ENCODE measurements around the gene IDI2. TPM values are rescaled to one million over a fixed set of nuclear protein-coding genes. Genes with fewer than 3 reads are reported as not detected.

Gene IDI2
- total and polyA plus RNA-seq, 2 of the 13 experiments (the other 11 are each of a cell fraction or from before 2014, with no cell fraction given), result not detected

GRCh38 chr10:1002425-1003006, 23.1 kb downstream of the IDI2 start:
- POLR2A ChIA-PET, result interaction anchor here (0.9 kb wide), 1 partner anchor 14 kb away, joined by 3 read pairs; the partner anchor contains the start of gene GTPBP4
- intact Hi-C loops (cut with micrococcal nuclease; ENCODE audit: unreplicated experiment) (no loop called here), in situ Hi-C loops (cut with HindIII; ENCODE audit: extremely low pct_ligation_motif_present, low pct_unique_long_range_greater_than_20kb) (no loop called here)

GRCh38 chr10:997266-998022, 28.2 kb downstream of the IDI2 start:
- DNase-seq (ENCODE audit: low spot score), result no peak
- no peak for FAIRE-seq
- H3K36me3 ChIP-seq (replicated peaks in 1 of 2; ENCODE audit: control insufficient read depth in 1 of 2, insufficient read depth in 2 of 2, low read length in 2 of 2), result peaks cover 35 to 89% of the 10 kb centered on the region in 2 experiments
- no peak overlapping the region for H2AFZ ChIP-seq (ENCODE audit: low read length)
- in situ Hi-C loops (cut with HindIII; ENCODE audit: extremely low pct_ligation_motif_present, low pct_unique_long_range_greater_than_20kb), result no loop called here
- no peaks in the 10 kb centered on the region; the same call in none of the 2 replicates for H4K20me1 ChIP-seq (ENCODE audit: insufficient read depth, low read length)
- no TSS peak for BruUV-seq (replicated peaks)
- H3K27me3 ChIP-seq (ENCODE audit: control insufficient read depth in 1 of 2, insufficient read depth in 2 of 2, low read length in 2 of 2), result no peaks in the 10 kb centered on the region
- intact Hi-C loops (cut with micrococcal nuclease; ENCODE audit: unreplicated experiment), result no loop called here
- H3K27ac ChIP-seq (ENCODE audit: extremely low read length, insufficient read depth, low read length), result no peak overlapping the region
- POLR2A ChIA-PET, result no interaction called here
- no peak for ATAC-seq
- no peak overlapping the region for H3K4me3 ChIP-seq (replicated peaks in 1 of 3; ENCODE audit: insufficient read depth in 1 of 3, low read depth in 2 of 3, low read length in 3 of 3)
- no peaks in the 10 kb centered on the region for H3K4me1 ChIP-seq (ENCODE audit: insufficient read depth, low read length)
- CTCF ChIA-PET (ENCODE audit: low intra/inter-chr PET ratio, low total read pairs), result no interaction called here
- H3K9me3 ChIP-seq (ENCODE audit: low read length), result no peaks in the 10 kb centered on the region; the same call in 1 of the 2 replicates
- no peak overlapping the region for H3K4me2 ChIP-seq (ENCODE audit: low read depth, low read length)
- WGBS (ENCODE audit: low lambda C conversion rate), result 93% methylated on average over 19 of the region's 19 CpGs
- H3K79me2 ChIP-seq (ENCODE audit: insufficient read depth, low read length), result peaks cover 24% of the 10 kb centered on the region
- H3K9ac ChIP-seq (ENCODE audit: insufficient read depth, low read depth, low read length), result no peak overlapping the region
- TF ChIP-seq ZNF337 (CRISPR knock-in tag; IDR thresholded peaks at IDR 0.05; ENCODE audit: borderline replicate concordance, low read depth) (no peak), NAIF1 (CRISPR knock-in tag; IDR thresholded peaks at IDR 0.05; ENCODE audit: borderline replicate concordance) (no peak)
- TF ChIP-seq, protein P1, sequence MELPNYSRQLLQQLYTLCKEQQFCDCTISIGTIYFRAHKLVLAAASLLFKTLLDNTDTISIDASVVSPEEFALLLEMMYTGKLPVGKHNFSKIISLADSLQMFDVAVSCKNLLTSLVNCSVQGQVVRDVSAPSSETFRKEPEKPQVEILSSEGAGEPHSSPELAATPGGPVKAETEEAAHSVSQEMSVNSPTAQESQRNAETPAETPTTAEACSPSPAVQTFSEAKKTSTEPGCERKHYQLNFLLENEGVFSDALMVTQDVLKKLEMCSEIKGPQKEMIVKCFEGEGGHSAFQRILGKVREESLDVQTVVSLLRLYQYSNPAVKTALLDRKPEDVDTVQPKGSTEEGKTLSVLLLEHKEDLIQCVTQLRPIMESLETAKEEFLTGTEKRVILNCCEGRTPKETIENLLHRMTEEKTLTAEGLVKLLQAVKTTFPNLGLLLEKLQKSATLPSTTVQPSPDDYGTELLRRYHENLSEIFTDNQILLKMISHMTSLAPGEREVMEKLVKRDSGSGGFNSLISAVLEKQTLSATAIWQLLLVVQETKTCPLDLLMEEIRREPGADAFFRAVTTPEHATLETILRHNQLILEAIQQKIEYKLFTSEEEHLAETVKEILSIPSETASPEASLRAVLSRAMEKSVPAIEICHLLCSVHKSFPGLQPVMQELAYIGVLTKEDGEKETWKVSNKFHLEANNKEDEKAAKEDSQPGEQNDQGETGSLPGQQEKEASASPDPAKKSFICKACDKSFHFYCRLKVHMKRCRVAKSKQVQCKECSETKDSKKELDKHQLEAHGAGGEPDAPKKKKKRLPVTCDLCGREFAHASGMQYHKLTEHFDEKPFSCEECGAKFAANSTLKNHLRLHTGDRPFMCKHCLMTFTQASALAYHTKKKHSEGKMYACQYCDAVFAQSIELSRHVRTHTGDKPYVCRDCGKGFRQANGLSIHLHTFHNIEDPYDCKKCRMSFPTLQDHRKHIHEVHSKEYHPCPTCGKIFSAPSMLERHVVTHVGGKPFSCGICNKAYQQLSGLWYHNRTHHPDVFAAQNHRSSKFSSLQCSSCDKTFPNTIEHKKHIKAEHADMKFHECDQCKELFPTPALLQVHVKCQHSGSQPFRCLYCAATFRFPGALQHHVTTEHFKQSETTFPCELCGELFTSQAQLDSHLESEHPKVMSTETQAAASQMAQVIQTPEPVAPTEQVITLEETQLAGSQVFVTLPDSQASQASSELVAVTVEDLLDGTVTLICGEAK (IDR thresholded peaks at IDR 0.05), result no peak
- TF ChIP-seq, protein P1 (CRISPR knock-in tag; IDR thresholded peaks at IDR 0.05), result no peak

More at GRCh38 chr10:1002425-1003006, 23.1 kb downstream of the IDI2 start:
- no peak overlapping the region for H3K4me3 ChIP-seq (replicated peaks in 1 of 3; ENCODE audit: insufficient read depth in 1 of 3, low read depth in 2 of 3, low read length in 3 of 3)
- H3K27me3 ChIP-seq (ENCODE audit: control insufficient read depth in 1 of 2, insufficient read depth in 2 of 2, low read length in 2 of 2), result no peaks in the 10 kb centered on the region
- WGBS (ENCODE audit: low lambda C conversion rate), result 98% methylated on average over 5 of the region's 5 CpGs
- H3K79me2 ChIP-seq (ENCODE audit: insufficient read depth, low read length), result peaks cover 21% of the 10 kb centered on the region
- CTCF ChIA-PET (ENCODE audit: low intra/inter-chr PET ratio, low total read pairs), result no interaction called here
- no peak overlapping the region for H3K9ac ChIP-seq (ENCODE audit: insufficient read depth, low read depth, low read length)
- H3K4me1 ChIP-seq (ENCODE audit: insufficient read depth, low read length), result no peaks in the 10 kb centered on the region; the same call in 1 of the 2 replicates
- H3K9me3 ChIP-seq (ENCODE audit: low read length), result no peaks in the 10 kb centered on the region; the same call in 1 of the 2 replicates
- no peak for TF ChIP-seq ZNF30 (CRISPR knock-in tag; IDR thresholded peaks at IDR 0.05)
- TF ChIP-seq GATAD2A (CRISPR knock-in tag; IDR thresholded peaks at IDR 0.05), result no peak
- peak; percentile 97 for TF ChIP-seq ZNF317 (CRISPR knock-in tag; IDR thresholded peaks at IDR 0.05)
- H4K20me1 ChIP-seq (ENCODE audit: insufficient read depth, low read length), result no peaks in the 10 kb centered on the region
- DNase-seq (ENCODE audit: low spot score) (no peak), ATAC-seq (no peak), FAIRE-seq (no peak)
- H2AFZ ChIP-seq (ENCODE audit: low read length), result no peak overlapping the region
- no peak overlapping the region for H3K4me2 ChIP-seq (ENCODE audit: low read depth, low read length)
- no TSS peak for BruUV-seq (replicated peaks)
- no peak overlapping the region for H3K27ac ChIP-seq (ENCODE audit: extremely low read length, insufficient read depth, low read length)
- peaks cover 38 to 96% of the 10 kb centered on the region in 2 experiments for H3K36me3 ChIP-seq (replicated peaks in 1 of 2; ENCODE audit: control insufficient read depth in 1 of 2, insufficient read depth in 2 of 2, low read length in 2 of 2)
